ENCODE data around the gene BTNL9.

GRCh38 chr5:181050016-181050415 is 9.9 kb downstream of the BTNL9 start:
- TF ChIP-seq, protein P1, sequence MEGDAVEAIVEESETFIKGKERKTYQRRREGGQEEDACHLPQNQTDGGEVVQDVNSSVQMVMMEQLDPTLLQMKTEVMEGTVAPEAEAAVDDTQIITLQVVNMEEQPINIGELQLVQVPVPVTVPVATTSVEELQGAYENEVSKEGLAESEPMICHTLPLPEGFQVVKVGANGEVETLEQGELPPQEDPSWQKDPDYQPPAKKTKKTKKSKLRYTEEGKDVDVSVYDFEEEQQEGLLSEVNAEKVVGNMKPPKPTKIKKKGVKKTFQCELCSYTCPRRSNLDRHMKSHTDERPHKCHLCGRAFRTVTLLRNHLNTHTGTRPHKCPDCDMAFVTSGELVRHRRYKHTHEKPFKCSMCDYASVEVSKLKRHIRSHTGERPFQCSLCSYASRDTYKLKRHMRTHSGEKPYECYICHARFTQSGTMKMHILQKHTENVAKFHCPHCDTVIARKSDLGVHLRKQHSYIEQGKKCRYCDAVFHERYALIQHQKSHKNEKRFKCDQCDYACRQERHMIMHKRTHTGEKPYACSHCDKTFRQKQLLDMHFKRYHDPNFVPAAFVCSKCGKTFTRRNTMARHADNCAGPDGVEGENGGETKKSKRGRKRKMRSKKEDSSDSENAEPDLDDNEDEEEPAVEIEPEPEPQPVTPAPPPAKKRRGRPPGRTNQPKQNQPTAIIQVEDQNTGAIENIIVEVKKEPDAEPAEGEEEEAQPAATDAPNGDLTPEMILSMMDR (IDR thresholded peaks at IDR 0.05 in 4 of 5, conservative IDR thresholded peaks at IDR 0.05 in 1 of 5): no peak
- no peak for TF ChIP-seq POLR2A (IDR thresholded peaks at IDR 0.05)
